ENCODE results near the gene PADI3. TPM values are rescaled to one million over a fixed set of nuclear protein-coding genes. Genes with fewer than 3 reads are reported as not detected.

The PADI3 gene
- total RNA-seq, 1 experiment from 2014 or later, result 0.61 TPM

- 0 out of 2 replicates have a peak, but pooled peaks cover 3% of the 10 kb centered on the region for H3K9me3 Mint-ChIP-seq
- no peak for TF ChIP-seq E2F4 (CRISPR knock-in tag; IDR thresholded peaks at IDR 0.05; ENCODE audit: borderline replicate concordance, low read depth)
- TF ChIP-seq ZNF121 (CRISPR knock-in tag; IDR thresholded peaks at IDR 0.05), result no peak
- TF ChIP-seq STAT6 (CRISPR knock-in tag; conservative IDR thresholded peaks at IDR 0.05; ENCODE audit: low read depth), result no peak
- TF ChIP-seq GTF2I (CRISPR knock-in tag; conservative IDR thresholded peaks at IDR 0.05), result no peak
- TF ChIP-seq ETV6 (CRISPR knock-in tag; IDR thresholded peaks at IDR 0.05), result no peak
- DNase-seq (ENCODE audit: low spot score), result no peak
- POLR2A ChIA-PET, result no interaction called here
- H3K4me3 Mint-ChIP-seq, result no peak overlapping the region
- CTCF ChIA-PET, result no interaction called here
- no peak for ATAC-seq
- no peaks in the 10 kb centered on the region for H3K27me3 Mint-ChIP-seq (ENCODE audit: low read depth)
- H3K27ac Mint-ChIP-seq, result no peak overlapping the region
- H3K36me3 Mint-ChIP-seq, result no peaks in the 10 kb centered on the region
- H3K4me1 Mint-ChIP-seq, result no peaks in the 10 kb centered on the region
These were observed 33.9 kb downstream of the PADI3 start for GRCh38 chr1:17282836-17283235.

- POLR2A ChIA-PET, result no interaction called here
- DNase-seq (ENCODE audit: low spot score), result no peak
- Mint-ChIP-seq H3K27me3 (ENCODE audit: low read depth) (peaks cover 2% of the 10 kb centered on the region; the same call in 1 of the 2 replicates), H3K4me1 (no peaks in the 10 kb centered on the region), H3K9me3 (0 out of 2 replicates have a peak, but pooled peaks cover 3% of the 10 kb centered on the region), H3K27ac (no peak overlapping the region), H3K36me3 (no peaks in the 10 kb centered on the region), H3K4me3 (no peak overlapping the region)
- ATAC-seq, result no peak
- CTCF ChIA-PET, result no interaction called here
- TF ChIP-seq FOXK1 (CRISPR knock-in tag; IDR thresholded peaks at IDR 0.05), result no peak
- no peak for TF ChIP-seq PRRX2 (CRISPR knock-in tag; IDR thresholded peaks at IDR 0.05)
- no peak for TF ChIP-seq IRF1 (CRISPR knock-in tag; IDR thresholded peaks at IDR 0.05)
- no peak for TF ChIP-seq TP53 (CRISPR knock-in tag; IDR thresholded peaks at IDR 0.05)
- no peak for TF ChIP-seq NR3C1 (CRISPR knock-in tag; conservative IDR thresholded peaks at IDR 0.05; ENCODE audit: low read depth)
- TF ChIP-seq ZNF416 (CRISPR knock-in tag; IDR thresholded peaks at IDR 0.05), result no peak
- TF ChIP-seq ESRRA (CRISPR knock-in tag; IDR thresholded peaks at IDR 0.05; ENCODE audit: borderline replicate concordance), result no peak
- no peak for TF ChIP-seq GTF2I (CRISPR knock-in tag; conservative IDR thresholded peaks at IDR 0.05)
- TF ChIP-seq KAT7 (CRISPR knock-in tag; IDR thresholded peaks at IDR 0.05; ENCODE audit: borderline replicate concordance), result no peak
- TF ChIP-seq TEAD1 (CRISPR knock-in tag; IDR thresholded peaks at IDR 0.05), result no peak
- no peak for TF ChIP-seq NR2C2 (CRISPR knock-in tag; IDR thresholded peaks at IDR 0.05)
- no peak for TF ChIP-seq ZBTB21 (CRISPR knock-in tag; IDR thresholded peaks at IDR 0.05; ENCODE audit: borderline replicate concordance)
- TF ChIP-seq GRHL2 (CRISPR knock-in tag; IDR thresholded peaks at IDR 0.05; ENCODE audit: insufficient replicate concordance, severe bottlenecking), result no peak
- no peak for TF ChIP-seq ZNF532 (CRISPR knock-in tag; IDR thresholded peaks at IDR 0.05; ENCODE audit: borderline replicate concordance)
- no peak for TF ChIP-seq ZNF512 (CRISPR knock-in tag; IDR thresholded peaks at IDR 0.05; ENCODE audit: borderline replicate concordance)
- no peak for TF ChIP-seq E2F4 (CRISPR knock-in tag; IDR thresholded peaks at IDR 0.05; ENCODE audit: borderline replicate concordance, low read depth)
- TF ChIP-seq ATF6 (CRISPR knock-in tag; IDR thresholded peaks at IDR 0.05), result no peak
- TF ChIP-seq IRF2 (CRISPR knock-in tag; IDR thresholded peaks at IDR 0.05; ENCODE audit: borderline replicate concordance, low read depth), result no peak
These were observed 37.7 kb downstream of the PADI3 start for GRCh38 chr1:17286646-17287045.

All from WTC11 (cell line).